GM23248 (cell line): ENCODE results near the gene CDAN1.

ENCODE experiments used
- EZH2 ChIP-seq: fragments of 200-600 bp; sonication (generic); IDR thresholded peaks from 2 replicates; pipeline ENCODE4 v1.6.1; 2018; ENCODE audit warnings: antibody characterized with exemption, mild to moderate bottlenecking; ENCODE audit not compliant: insufficient read depth, poor library complexity, severe bottlenecking
- EZH2phosphoT487 ChIP-seq: fragments of 200-600 bp; sonication (generic); IDR thresholded peaks from 2 replicates; pipeline ENCODE4 v1.6.1; 2018; ENCODE audit warnings: antibody characterized with exemption, moderate library complexity, mild to moderate bottlenecking, low read depth; ENCODE audit not compliant: insufficient read depth

DNA sequence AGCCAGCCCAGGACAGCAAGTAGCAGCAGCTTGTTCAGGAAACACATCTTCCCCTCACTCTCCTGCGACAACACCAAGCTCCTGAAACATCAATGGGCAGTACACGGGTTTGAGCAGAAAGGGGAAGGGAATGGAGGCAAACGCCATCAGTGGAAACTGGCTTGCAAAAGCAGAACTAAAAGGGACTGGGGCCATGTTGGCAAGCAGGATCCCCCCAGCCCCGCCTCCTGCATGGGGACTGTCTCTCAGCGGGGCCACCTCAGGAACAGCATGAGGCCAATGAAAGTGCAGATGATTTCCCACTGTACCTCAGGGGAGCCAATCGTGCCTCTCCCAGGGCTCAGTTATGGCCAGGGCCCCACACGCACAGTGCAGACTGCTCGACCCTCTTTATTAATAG lies 6.8 kb downstream of the CDAN1 start:
- no peak for TF ChIP-seq EZH2phosphoT487
- TF ChIP-seq EZH2, result no peak
